Measurements from ENCODE around the gene PRAME.

The PRAME gene

GRCh38 chr22:22558972-22559603 is at the start of gene PRAME:
Gene PRAME (minus strand): TSS chr22:22559265. CDS start chr22:22556832, 2,433 bp downstream.
- Histone ChIP-seq H3K27ac (ENCODE audit: extremely low read depth, low read depth, low read length) (no peak within 1 kb of the TSS), H3K4me3 (ENCODE audit: low read depth, low read length) (no peak within 1 kb of the TSS), H3K36me3 (ENCODE audit: control insufficient read depth in 2 of 2, insufficient read depth in 1 of 2, low read length in 2 of 2) (no peaks in the 10 kb centered on the region), H3K9me3 (ENCODE audit: control insufficient read depth, insufficient read depth, low read depth, low read length) (no peaks in the 10 kb centered on the region), H3K4me1 (ENCODE audit: control insufficient read depth, insufficient read depth, low read length) (no peaks in the 10 kb centered on the region)
- ChIA-PET POLR2A (no interaction called here), CTCF (interaction anchor here (0.6 to 2.2 kb wide), 24 partner anchors 9 to 384 kb away, joined by 3 to 24 read pairs (median 4); partner anchors contain the start of genes ZNF280A and ZNF280B)
- TF ChIP-seq ZNF513 (tag by site-specific recombination; IDR thresholded peaks at IDR 0.05) (no peak), PRDM10 (tag by site-specific recombination; IDR thresholded peaks at IDR 0.05) (no peak), ZNF626 (tag by site-specific recombination; IDR thresholded peaks at IDR 0.05) (no peak), ZNF148 (tag by site-specific recombination; IDR thresholded peaks at IDR 0.05; ENCODE audit: borderline replicate concordance) (no peak), ZNF211 (tag by site-specific recombination; IDR thresholded peaks at IDR 0.05; ENCODE audit: low read depth) (no peak), ZNF549 (tag by site-specific recombination; IDR thresholded peaks at IDR 0.05) (no peak), ZNF221 (tag by site-specific recombination; IDR thresholded peaks at IDR 0.05; ENCODE audit: borderline replicate concordance) (no peak), ZNF514 (tag by site-specific recombination; IDR thresholded peaks at IDR 0.05) (no peak), EGR2 (tag by site-specific recombination; IDR thresholded peaks at IDR 0.05; ENCODE audit: low read depth) (no peak), REPIN1 (tag by site-specific recombination; IDR thresholded peaks at IDR 0.05; ENCODE audit: low read depth) (no peak), GLIS2 (tag by site-specific recombination; IDR thresholded peaks at IDR 0.05) (peak; percentile 37; the same call in 1 of the 2 replicates), ZNF426 (tag by site-specific recombination; IDR thresholded peaks at IDR 0.05) (no peak), IKZF3 (tag by site-specific recombination; IDR thresholded peaks at IDR 0.05) (no peak), ZNF398 (tag by site-specific recombination; IDR thresholded peaks at IDR 0.05) (no peak), ZNF660 (tag by site-specific recombination; IDR thresholded peaks at IDR 0.05) (peak; percentile 59; the same call in 1 of the 2 replicates), PRDM2 (tag by site-specific recombination; IDR thresholded peaks at IDR 0.05; ENCODE audit: borderline replicate concordance) (no peak), INSM2 (tag by site-specific recombination; IDR thresholded peaks at IDR 0.05) (no peak)
